DND-41 (cell line): ENCODE measurements around the gene IFT27.

Experiments used
- CTCF ChIP-seq: IDR thresholded peaks from 2 replicates; pipeline ENCODE4 v1.5.1; 2012; ENCODE audit warnings: borderline replicate concordance, low read length, moderate library complexity, mild to moderate bottlenecking; ENCODE audit not compliant: poor library complexity, severe bottlenecking; ENCODE audit errors: extremely low read depth
- EZH2 ChIP-seq: IDR thresholded peaks from 3 replicates; pipeline ENCODE4 v1.6.1; 2012; ENCODE audit warnings: borderline replicate concordance, low read depth, mild to moderate bottlenecking, moderate library complexity, low read length, inconsistent platforms; ENCODE audit not compliant: severe bottlenecking

- no peak for TF ChIP-seq CTCF
- no peak for TF ChIP-seq EZH2
These were observed 40.4 kb upstream of the IFT27 start for GRCh38 chr22:36816339-36816635.
